HG03097 (cell line): ENCODE data around the gene ASB2.

Experiments
- ATAC-seq: cut with Tn5 transposase; IDR thresholded peaks from one replicate; pipeline ENCODE4 v1.9.1; 2021; ENCODE audit not compliant: unreplicated experiment, low FRiP score

ASB2 gene

DNA sequence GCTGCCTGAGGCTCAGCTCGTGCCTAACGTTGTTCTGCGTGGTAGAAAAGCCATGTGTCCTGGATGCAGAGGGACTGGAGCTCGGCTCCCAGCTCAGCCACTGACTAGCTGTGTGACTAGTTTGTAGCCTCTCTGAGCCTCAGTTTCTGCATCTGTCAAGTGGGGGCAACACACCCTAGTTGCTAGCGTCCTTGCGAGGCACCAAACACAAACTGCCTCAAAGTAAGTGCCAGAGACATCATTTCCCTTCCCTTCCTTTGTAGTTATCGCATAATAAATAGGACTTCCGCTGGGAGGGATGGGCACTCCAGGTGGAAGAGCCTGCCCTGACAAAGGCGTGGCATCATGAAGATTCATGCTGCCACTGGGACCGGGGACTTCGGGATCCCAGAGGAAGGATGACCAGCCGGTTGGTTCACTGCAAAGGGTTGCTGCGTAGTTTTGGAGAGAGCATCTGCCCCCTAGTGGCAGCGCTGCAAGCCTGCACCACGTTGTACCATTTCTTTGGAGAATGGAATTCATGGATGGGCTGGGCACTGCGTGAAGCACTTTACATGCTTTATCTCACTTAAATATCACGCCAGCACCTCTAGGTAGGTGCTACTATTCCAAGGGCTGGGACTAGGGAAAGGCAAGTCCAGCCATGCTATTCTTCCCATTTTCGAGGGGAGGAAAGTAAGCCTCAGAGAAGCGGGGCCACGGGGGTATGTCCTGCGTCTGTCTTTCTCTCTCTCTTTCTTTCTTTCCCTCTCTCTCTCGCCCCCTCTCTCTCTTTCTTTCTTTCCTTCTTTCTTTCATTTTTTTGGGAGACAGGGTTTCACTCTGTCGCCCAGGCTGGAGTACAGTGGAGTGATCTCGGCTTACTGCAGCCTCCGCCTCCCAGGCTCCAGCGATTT lies 25.4 kb upstream of the ASB2 start:
- ATAC-seq: peak; percentile 66

- ATAC-seq: no peak
These were observed 24.6 kb upstream of the ASB2 start for GRCh38 chr14:94001016-94001415.

DNA sequence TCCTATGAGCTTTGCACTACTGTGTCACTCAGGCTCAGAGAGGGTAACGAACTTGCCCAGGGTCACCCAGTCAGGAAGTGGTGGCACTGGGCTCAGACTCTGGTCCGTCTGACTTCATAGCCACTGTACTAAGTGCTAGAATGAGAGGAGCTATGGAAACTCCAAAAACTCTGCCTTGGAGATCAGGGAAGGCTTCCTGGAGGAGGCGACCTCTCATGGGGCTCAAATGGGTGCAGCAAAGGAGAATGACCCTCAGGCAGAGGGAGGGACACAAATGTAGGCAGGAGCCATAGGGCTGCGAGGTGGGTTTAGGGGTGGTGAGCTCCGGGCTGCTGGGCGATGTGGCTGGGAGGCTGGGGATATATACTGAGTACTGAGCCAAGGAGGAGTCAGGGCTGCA lies 23.9 kb upstream of the ASB2 start:
- ATAC-seq: no peak

DNA sequence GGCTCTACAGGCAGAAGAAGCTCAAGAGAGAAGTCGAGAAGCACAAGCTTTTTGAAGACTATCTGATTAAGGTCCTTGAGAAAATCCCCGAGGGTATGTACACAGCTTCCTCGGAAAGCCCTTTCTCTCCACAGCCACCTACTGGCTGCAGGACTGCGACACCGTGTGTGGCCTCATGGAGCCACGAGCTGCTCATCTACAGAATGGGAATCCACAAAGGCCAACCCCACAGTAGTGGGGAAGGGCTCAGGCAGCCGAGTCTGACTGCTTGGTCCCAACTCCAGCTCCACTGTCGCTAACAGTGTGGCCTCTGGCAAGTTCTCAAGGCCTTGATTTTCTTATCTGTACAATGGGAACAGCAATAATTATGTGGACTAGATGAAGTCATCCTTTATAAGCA lies 23.2 kb upstream of the ASB2 start:
- no peak for ATAC-seq

- no peak for ATAC-seq
These were observed 22.6 kb upstream of the ASB2 start for GRCh38 chr14:93998871-93999403.

GRCh38 chr14:93997916-93998870 lies 21.8 kb upstream of the ASB2 start:
- no peak for ATAC-seq

DNA sequence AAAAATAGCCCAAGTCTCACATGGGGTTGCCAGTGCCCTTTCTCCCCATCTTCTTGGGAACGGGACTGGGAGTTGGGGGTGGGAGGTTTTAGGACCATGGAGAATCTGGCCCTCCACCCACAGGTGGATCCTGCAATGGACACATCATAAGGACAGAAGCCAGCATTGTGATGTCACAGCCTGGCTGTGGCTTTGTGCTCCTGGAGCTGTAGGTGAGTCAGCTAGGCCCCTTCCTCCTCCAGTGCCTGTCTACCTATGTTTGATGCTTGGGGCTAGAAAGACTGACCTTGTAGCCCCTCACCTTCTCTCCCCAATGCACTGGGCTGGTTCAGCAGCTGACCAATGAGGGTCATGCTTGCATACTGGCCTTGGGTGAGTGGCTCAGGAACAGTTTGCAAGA lies 20.7 kb upstream of the ASB2 start, which contains the start of gene CCDC197:
Gene CCDC197, plus strand, starts transcription at position 220 of the 400 bp plus-strand sequence. CDS start 831 bp downstream, outside the sequence.
- ATAC-seq: no peak

GRCh38 chr14:93996130-93996695 lies 19.8 kb upstream of the ASB2 start:
- ATAC-seq: no peak

GRCh38 chr14:93994919-93995682 lies 18.7 kb upstream of the ASB2 start:
- ATAC-seq: no peak

DNA sequence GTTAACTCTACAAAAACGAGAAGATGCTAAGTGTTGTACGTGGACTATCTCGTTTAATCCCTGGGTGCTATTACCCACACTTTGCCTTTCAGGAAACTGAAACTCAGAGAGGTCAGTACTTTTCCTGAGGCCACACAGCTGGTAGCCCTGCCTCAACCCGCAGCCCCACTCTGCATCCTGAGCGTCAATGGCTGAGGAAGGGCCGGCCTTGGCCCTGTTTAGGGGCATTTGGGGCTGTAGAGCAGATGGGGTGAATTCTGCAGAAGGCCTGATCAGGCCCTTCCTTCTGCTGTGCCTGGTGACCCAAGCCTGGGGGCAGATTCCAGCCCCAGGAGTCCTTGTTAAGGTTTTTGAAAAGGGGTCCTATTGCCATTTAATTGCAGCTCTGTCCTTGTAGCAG lies 17.0 kb upstream of the ASB2 start:
- no peak for ATAC-seq

DNA sequence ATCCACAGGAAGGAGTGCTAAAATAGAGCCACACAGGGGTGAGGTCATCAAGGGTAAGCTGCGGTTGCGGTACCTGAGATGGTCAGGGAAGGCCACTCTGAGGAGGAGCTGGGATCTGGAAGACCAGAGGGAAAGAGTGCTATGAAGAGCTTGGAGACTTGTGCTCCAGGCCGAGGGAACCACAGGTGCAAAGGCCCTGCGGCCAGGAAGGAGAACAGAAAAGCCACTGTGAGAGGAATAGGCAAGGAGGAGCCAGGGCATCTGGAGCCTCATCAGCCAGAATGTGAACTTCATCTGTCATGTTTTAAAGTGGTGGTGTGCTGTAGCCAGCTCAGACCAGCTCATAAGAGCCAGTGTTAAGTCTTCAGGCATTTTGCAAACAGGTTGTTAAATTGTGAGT lies 15.3 kb upstream of the ASB2 start:
- ATAC-seq: no peak

GRCh38 chr14:93991212-93991611 lies 14.8 kb upstream of the ASB2 start:
- no peak for ATAC-seq

GRCh38 chr14:93989939-93990338 lies 13.6 kb upstream of the ASB2 start:
- no peak for ATAC-seq

DNA sequence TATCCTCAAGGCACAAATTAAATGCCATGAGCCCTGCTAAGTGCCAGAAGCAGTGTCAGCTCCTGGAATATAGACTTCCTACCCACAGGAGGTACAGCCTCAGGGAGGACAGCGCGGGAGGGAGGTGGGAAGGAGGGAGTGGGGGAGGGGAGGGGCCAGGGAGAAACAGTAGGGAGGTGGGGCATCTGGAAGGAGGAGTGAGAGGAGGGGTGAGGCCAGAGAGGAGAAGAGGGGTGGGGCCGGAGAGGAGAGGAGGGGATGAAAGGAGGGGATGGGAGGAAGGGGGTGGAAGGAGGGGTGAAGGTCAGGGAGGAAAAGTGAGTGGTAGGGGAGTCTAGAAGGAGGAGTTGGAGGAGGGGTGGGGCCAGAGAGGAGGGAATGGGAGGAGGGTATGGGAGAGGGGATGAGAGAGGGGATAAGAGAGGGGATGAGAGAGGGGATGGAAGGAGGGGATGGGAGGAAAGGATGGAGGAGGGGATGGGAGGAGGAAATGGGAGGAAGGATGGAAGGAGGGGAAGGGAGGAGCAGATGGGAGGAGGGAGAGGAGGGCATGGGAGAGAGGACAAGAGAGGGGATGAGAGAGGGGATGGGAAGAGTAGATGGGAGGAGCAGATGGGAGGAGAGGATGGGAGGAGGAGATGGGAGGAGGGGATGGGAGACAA lies 11.6 kb upstream of the ASB2 start:
- ATAC-seq: no peak

DNA sequence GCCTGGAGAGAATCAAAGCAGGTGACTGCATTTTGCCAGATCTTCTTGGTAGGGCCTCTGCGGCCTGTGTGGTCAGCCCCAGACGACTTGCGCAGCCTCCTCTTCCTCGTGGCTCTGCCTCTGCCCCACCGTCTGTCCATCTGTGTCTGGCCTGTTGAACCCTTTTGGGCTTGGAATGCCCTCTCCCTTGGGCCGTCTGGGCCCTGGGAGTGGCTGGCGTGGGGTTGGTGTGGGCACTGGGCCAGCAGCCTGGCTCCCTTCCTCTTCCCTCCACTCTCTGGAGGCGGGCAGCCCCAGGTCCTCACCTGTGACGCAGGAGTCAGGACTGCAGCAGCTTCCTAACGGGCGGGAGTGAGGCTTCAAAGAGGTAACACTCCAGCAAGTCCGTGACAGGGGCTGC lies 11.0 kb upstream of the ASB2 start:
- no peak for ATAC-seq

DNA sequence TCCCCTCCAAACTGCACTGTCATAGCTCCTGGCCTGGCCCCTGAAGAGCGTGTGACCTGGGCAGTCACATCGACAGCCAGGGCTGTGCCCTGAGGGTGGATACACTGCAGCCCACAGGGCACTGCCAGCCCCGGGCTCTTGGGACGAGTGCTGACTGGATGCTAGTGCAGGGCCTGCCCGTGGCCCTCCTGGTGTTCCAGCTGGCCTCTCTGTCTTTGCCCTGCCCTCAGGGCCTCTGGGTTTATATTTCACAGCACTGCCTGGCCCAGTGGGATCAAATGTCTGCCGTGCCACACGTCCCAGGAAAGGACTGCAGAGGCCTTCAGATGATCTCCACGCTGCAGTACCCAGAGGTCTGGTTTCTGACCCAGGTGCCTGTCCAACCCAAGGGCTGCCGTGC lies 10.6 kb upstream of the ASB2 start:
- no peak for ATAC-seq

- ATAC-seq: no peak
These were observed 8.6 kb upstream of the ASB2 start for GRCh38 chr14:93984987-93985410.

DNA sequence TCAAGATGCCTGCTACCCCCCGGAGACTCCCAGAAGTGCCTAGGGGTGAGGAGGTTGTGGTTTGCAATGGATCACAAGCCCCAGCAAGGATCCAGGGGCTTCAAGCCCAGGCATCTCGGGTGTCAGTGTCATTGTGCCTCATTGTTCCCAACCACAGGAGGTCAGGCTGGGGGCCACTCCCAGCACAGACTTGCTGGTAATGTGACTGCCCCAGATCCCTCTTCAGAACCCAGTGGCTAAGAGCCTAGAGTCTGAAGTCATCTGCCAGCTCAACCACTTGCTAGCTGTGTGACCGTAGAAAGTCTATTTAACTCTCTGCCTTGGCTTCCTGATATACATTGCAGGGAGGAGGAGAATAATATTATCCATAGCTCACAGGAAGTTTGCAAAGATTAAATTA lies 7.7 kb upstream of the ASB2 start:
- no peak for ATAC-seq

- ATAC-seq: no peak
These were observed 6.0 kb upstream of the ASB2 start for GRCh38 chr14:93982230-93983007.
